ENCODE results near the gene MROH7. TPM values are rescaled to one million over a fixed set of nuclear protein-coding genes. Genes with fewer than 3 reads are reported as not detected.

MROH7 gene
- total and polyA plus RNA-seq, 8 donors: 0.38 to 4.6 (median 1.1) TPM

GRCh38 chr1:54738244-54738643 is 96.7 kb downstream of the MROH7 start:
- Histone ChIP-seq H3K4me3 (no peak overlapping the region), H3K4me1 (no peaks in the 10 kb centered on the region), H3K27me3 (no peaks in the 10 kb centered on the region), H3K9me3 (no peaks in the 10 kb centered on the region), H3K27ac (no peak overlapping the region), H3K36me3 (peaks cover 2 to 38% (median 22%) of the 10 kb centered on the region in 3 donors)
- WGBS, 2 donors: 94% methylated on average over 6 of the region's 6 CpGs
- ATAC-seq (no peak), DNase-seq (no peak), FAIRE-seq (no peak)
- no peak for TF ChIP-seq CTCF (IDR thresholded peaks at IDR 0.05)
- intact Hi-C loops (cut with DNase I): no loop called here

GRCh38 chr1:54741531-54741930 is 99.9 kb downstream of the MROH7 start:
- H3K36me3 ChIP-seq: peaks cover 2 to 29% (median 22%) of the 10 kb centered on the region in 3 donors
- no peak overlapping the region for H3K4me3 ChIP-seq
- FAIRE-seq (no peak), DNase-seq (no peak), ATAC-seq (no peak)
- no peaks in the 10 kb centered on the region for H3K9me3 ChIP-seq
- TF ChIP-seq CTCF (IDR thresholded peaks at IDR 0.05): no peak
- H3K4me1 ChIP-seq: no peaks in the 10 kb centered on the region
- WGBS, 2 donors: 76 to 80% methylated on average over 4 of the region's 4 CpGs
- no peaks in the 10 kb centered on the region for H3K27me3 ChIP-seq
- no peak overlapping the region for H3K27ac ChIP-seq
- intact Hi-C loops (cut with DNase I): no loop called here

- no peaks in the 10 kb centered on the region for H3K9me3 ChIP-seq
- no peak for TF ChIP-seq CTCF (IDR thresholded peaks at IDR 0.05)
- no peaks in the 10 kb centered on the region for H3K27me3 ChIP-seq
- intact Hi-C loops (cut with DNase I): no loop called here
- FAIRE-seq (no peak), DNase-seq (no peak), ATAC-seq (peak in 1 of 4 donors; percentile 18)
- no peak overlapping the region for H3K27ac ChIP-seq
- H3K4me3 ChIP-seq: no peak overlapping the region
- no peaks in the 10 kb centered on the region for H3K4me1 ChIP-seq
- WGBS, 2 donors: 81 to 82% methylated on average over 4 of the region's 4 CpGs
- peaks cover 2 to 29% (median 21%) of the 10 kb centered on the region in 3 donors for H3K36me3 ChIP-seq
Observed at GRCh38 chr1:54742282-54742681, 100.7 kb downstream of the MROH7 start.

GRCh38 chr1:54743416-54744226 is 102.0 kb downstream of the MROH7 start:
- H3K36me3 ChIP-seq: peaks cover 2 to 21% (median 10%) of the 10 kb centered on the region in 3 donors
- no peaks in the 10 kb centered on the region for H3K9me3 ChIP-seq
- WGBS, 2 donors: 83 to 85% methylated on average over 12 of the region's 12 CpGs
- ATAC-seq: no peak
- no peak for DNase-seq
- H3K27me3 ChIP-seq: no peaks in the 10 kb centered on the region
- no peak for TF ChIP-seq CTCF (IDR thresholded peaks at IDR 0.05)
- no peaks in the 10 kb centered on the region for H3K4me1 ChIP-seq
- no peak for FAIRE-seq
- H3K27ac ChIP-seq: no peak overlapping the region
- intact Hi-C loops (cut with DNase I): no loop called here
- no peak overlapping the region for H3K4me3 ChIP-seq

GRCh38 chr1:54744696-54745095 is 103.1 kb downstream of the MROH7 start:
- ATAC-seq (no peak), DNase-seq (no peak), FAIRE-seq (no peak)
- Histone ChIP-seq H3K36me3 (peaks cover 2 to 20% (median 4%) of the 10 kb centered on the region in 3 donors), H3K9me3 (no peaks in the 10 kb centered on the region), H3K27ac (no peak overlapping the region), H3K4me1 (no peaks in the 10 kb centered on the region), H3K4me3 (no peak overlapping the region), H3K27me3 (no peaks in the 10 kb centered on the region)
- WGBS, 2 donors: 87 to 95% methylated on average over 3 of the region's 3 CpGs
- no peak for TF ChIP-seq CTCF (IDR thresholded peaks at IDR 0.05)
- intact Hi-C loops (cut with DNase I): no loop called here
